GM12878 (cell line): ENCODE results near the gene RABEP2. TPM values are rescaled to one million over a fixed set of nuclear protein-coding genes. Genes with fewer than 3 reads are reported as not detected.
"Not testable (repeated sequence)": the region's sequence is repeated elsewhere in the genome, so short reads cannot be mapped to it uniquely, and the experiment has no call there.

Experiments
- ATAC-seq: fragments of 200-7000 bp; cut with Tn5 transposase; 3 replicates; pipeline ENCODE4 v1.9.1; 2020; ENCODE audit warnings: mild to moderate bottlenecking, moderate library complexity
- BruUV-seq: library from RNA; stranded (reverse); fragments of 400-500 nt; replicated peaks from 2 replicates; lab custom pipeline; 2021; lab: Mats Ljungman, UMichigan
- CTCF ChIA-PET: fragments of 300-600 bp; sonication (Branson Sonifier 250); formaldehyde crosslinking; extraction: SDS; loops from one replicate; lab custom pipeline; 2021; ENCODE audit warnings: inconsistent platforms; lab: Yijun Ruan, JAX
- POLR2A ChIA-PET: fragments of 350-600 bp; formaldehyde crosslinking; extraction: SDS; loops from one replicate; lab custom pipeline; 2021; ENCODE audit warnings: inconsistent platforms; lab: Charles Lee
- RAD21 ChIA-PET: fragments of 300-600 bp; sonication (Branson Sonifier 250); formaldehyde crosslinking; loops from one replicate; lab custom pipeline; 2023; ENCODE audit warnings: antibody characterized with exemption; ENCODE audit not compliant: unreplicated experiment; lab: Charles Lee
- SMC1A ChIA-PET: fragments of 300-600 bp; sonication (Branson Sonifier 250); formaldehyde crosslinking; loops from one replicate; lab custom pipeline; 2023; ENCODE audit not compliant: unreplicated experiment, uncharacterized antibody; lab: Charles Lee
- DNase-seq: peaks from one replicate; pipeline ENCODE4 v3.0.0-alpha.2; 2011; ENCODE audit warnings: low read depth, low spot score
- FAIRE-seq: peaks from 3 replicates; lab custom pipeline; 2011; peaks lifted over from hg19 to GRCh38; lab: Jason Lieb, UNC
- H2AFZ ChIP-seq: 2 replicates; pipeline ENCODE4 v1.6.0; 2011; ENCODE audit warnings: low read depth, low read length, control low read depth; ENCODE audit not compliant: control insufficient read depth
- H3K27ac ChIP-seq: 2 replicates; pipeline ENCODE4 v1.5.1; 2011; ENCODE audit warnings: control low read depth; ENCODE audit not compliant: control insufficient read depth, insufficient read depth
- H3K27me3 ChIP-seq, 2 experiments: replicated peaks in 1 of 2; 2 replicates each; pipeline versions ENCODE4 v1.6.0 to v1.6.1; 2011; ENCODE audit warnings: low read length in 1 of 2; ENCODE audit not compliant: control insufficient read depth in 2 of 2, insufficient read depth in 2 of 2
- H3K36me3 ChIP-seq, 2 experiments: 2 replicates each; pipeline ENCODE4 v1.5.1; 2011; ENCODE audit warnings: low read length in 1 of 2; ENCODE audit not compliant: control insufficient read depth in 2 of 2, insufficient read depth in 2 of 2
- H3K4me1 ChIP-seq: 2 replicates; pipeline ENCODE4 v1.6.1; 2011; ENCODE audit warnings: mild to moderate bottlenecking, low read length, moderate library complexity, mixed read lengths; ENCODE audit not compliant: control insufficient read depth, insufficient read depth
- H3K4me2 ChIP-seq: 2 replicates; pipeline ENCODE4 v1.6.0; 2011; ENCODE audit warnings: control low read depth; ENCODE audit not compliant: control insufficient read depth, insufficient read depth
- H3K4me3 ChIP-seq: fragments of 200-600 bp; sonication (generic); 2 replicates; pipeline ENCODE4 v1.5.1; 2016
- H3K79me2 ChIP-seq: 2 replicates; pipeline ENCODE4 v1.6.0; 2011; ENCODE audit warnings: low read length; ENCODE audit not compliant: control insufficient read depth, insufficient read depth
- H3K9ac ChIP-seq: 2 replicates; pipeline ENCODE4 v1.8.0; 2011; ENCODE audit warnings: low read length, control low read depth, mixed read lengths; ENCODE audit not compliant: control insufficient read depth, insufficient read depth
- H3K9me3 ChIP-seq: replicated peaks from 3 replicates; pipeline ENCODE4 v1.5.1; 2011; ENCODE audit warnings: mild to moderate bottlenecking, low read length; ENCODE audit not compliant: control insufficient read depth, insufficient read depth
- H4K20me1 ChIP-seq: 2 replicates; pipeline ENCODE4 v1.6.0; 2011; ENCODE audit not compliant: control insufficient read depth, insufficient read depth
- BCL3 ChIP-seq: IDR thresholded peaks from 2 replicates; pipeline ENCODE4 v1.6.1; 2011; ENCODE audit warnings: borderline replicate concordance, low read depth, mild to moderate bottlenecking, moderate library complexity, low read length; ENCODE audit not compliant: insufficient read depth, poor library complexity, severe bottlenecking
- CHD2 ChIP-seq: IDR thresholded peaks from 2 replicates; pipeline ENCODE4 v1.6.1; 2011; ENCODE audit warnings: low read depth, low read length, improper control_type of control experiment, borderline replicate concordance
- IRF5 ChIP-seq: fragments of 450-650 bp; IDR thresholded peaks from 2 replicates; pipeline ENCODE4 v1.6.1; 2017; ENCODE audit warnings: borderline replicate concordance
- JUND ChIP-seq: IDR thresholded peaks from 2 replicates; pipeline ENCODE4 v1.6.1; 2012; ENCODE audit warnings: low read depth, mild to moderate bottlenecking, low read length, improper control_type of control experiment, moderate library complexity
- LARP7 ChIP-seq: fragments of 450-650 bp; IDR thresholded peaks from 2 replicates; pipeline ENCODE4 v1.6.1; 2017; ENCODE audit warnings: mild to moderate bottlenecking
- MYB ChIP-seq: fragments of 150-350 bp; IDR thresholded peaks from 2 replicates; pipeline ENCODE4 v1.6.1; 2014; ENCODE audit warnings: mild to moderate bottlenecking, low read depth, low read length, borderline replicate concordance
- NFYB ChIP-seq: IDR thresholded peaks from 2 replicates; pipeline ENCODE4 v1.6.1; 2011; ENCODE audit warnings: low read depth, mild to moderate bottlenecking, low read length, improper control_type of control experiment, moderate library complexity; ENCODE audit not compliant: insufficient read depth
- POLR2A ChIP-seq: IDR thresholded peaks from 2 replicates; pipeline ENCODE4 v1.6.1; 2011; ENCODE audit warnings: low read depth, mild to moderate bottlenecking, low read length
- SRF ChIP-seq, 2 experiments: IDR thresholded peaks; 2 replicates each; pipeline ENCODE4 v1.6.1; 2011; ENCODE audit warnings: low read depth in 2 of 2, low read length in 2 of 2, mild to moderate bottlenecking in 1 of 2, moderate library complexity in 1 of 2
- TBL1XR1 ChIP-seq: IDR thresholded peaks from 2 replicates; pipeline ENCODE4 v1.6.1; 2012; ENCODE audit warnings: low read depth, low read length, improper control_type of control experiment
- whole genome bisulfite sequencing: methylation state at CpG from one replicate; pipeline ENCODE4 v1.1.6; 2016; ENCODE audit warnings: low lambda C conversion rate; ENCODE audit not compliant: insufficient replicate concordance, insufficient coverage; ENCODE audit errors: missing lambda C conversion rate; 5-methylcytosine and 5-hydroxymethylcytosine counted together
- in situ Hi-C: fragments of 300-500 bp; cut with MboI; formaldehyde crosslinking; loops from 9 replicates; pipeline ENCODE4 v1.14.3; 2018; ENCODE audit warnings: mixed read lengths
- intact Hi-C: fragments of 100-400 bp; cut with micrococcal nuclease; formaldehyde crosslinking; loops from one replicate; pipeline ENCODE4 v1.14.2; 2022; ENCODE audit not compliant: unreplicated experiment
- polyA plus RNA-seq, 11 experiments: library from polyadenylated mRNA; depleted of rRNA in 4 of 11; unstranded in 6 of 11; stranded (reverse) in 5 of 11; fragments of >200 nt; fragmentation: Nextera tagmentation in 4 of 11; fragmentation: Illumina TruSeq in 1 of 11; extraction: Ambion mirVana in 4 of 11; extraction: Trizol in 1 of 11; gene quantifications; 1 replicate in 1 of 11; 2 replicates in 10 of 11; pipeline versions ENCODE4 v1.2.1 to v1.2.3, GENCODE V29; 2011 to 2016; ENCODE audit warnings: inconsistent platforms in 2 of 11, missing spikeins in 2 of 11, low read depth in 1 of 11
- total RNA-seq, 4 experiments: library from RNA; depleted of rRNA in 3 of 4; stranded (reverse); fragments of >200 nt in 3 of 4; fragmentation: Illumina TruSeq in 1 of 4; extraction: Trizol in 1 of 4; gene quantifications; 2 replicates each; pipeline versions ENCODE4 v1.2.1 to v1.2.3, GENCODE V29; 2013 to 2021

Gene RABEP2
- total and polyA plus RNA-seq, 10 of the 15 experiments (the other 5 are each of a cell fraction or from before 2014, with no cell fraction given): 0.47 to 33.2 (median 18.6) TPM

- SMC1A ChIA-PET, H3K36me3 ChIP-seq, DNase-seq, H2AFZ ChIP-seq, H3K4me3 ChIP-seq, intact Hi-C loops, BruUV-seq, FAIRE-seq, H3K4me2 ChIP-seq, ATAC-seq, H3K27ac ChIP-seq, H3K27me3 ChIP-seq, H3K9me3 ChIP-seq, H3K79me2 ChIP-seq, H3K4me1 ChIP-seq, H3K9ac ChIP-seq, RAD21 ChIA-PET, H4K20me1 ChIP-seq, in situ Hi-C loops: not testable (repeated sequence)
- ChIA-PET CTCF (interaction anchor here (1.8 kb wide), 1 partner anchor 8 kb away, joined by 10 read pairs; no protein-coding TSS in a partner anchor), POLR2A (interaction anchor here (0.6 kb wide), 1 partner anchor 888 kb away, joined by 3 read pairs; no protein-coding TSS in a partner anchor)
- WGBS: 74% methylated on average over 2 of the region's 2 CpGs
Observed at GRCh38 chr16:28969696-28970095, 44.7 kb upstream of the RABEP2 start.

GRCh38 chr16:28967156-28967555 lies 42.1 kb upstream of the RABEP2 start:
- H2AFZ ChIP-seq: no peak overlapping the region
- H3K4me1 ChIP-seq: no peaks in the 10 kb centered on the region
- H3K9ac ChIP-seq: no peak overlapping the region
- intact Hi-C loops: no loop called here
- no peaks in the 10 kb centered on the region for H3K27me3 ChIP-seq
- H3K27ac ChIP-seq: no peak overlapping the region
- BruUV-seq: no TSS peak
- no peak for TF ChIP-seq TBL1XR1
- no peak for TF ChIP-seq IRF5
- TF ChIP-seq LARP7: no peak
- no peak for TF ChIP-seq BCL3
- TF ChIP-seq NFYB: no peak
- TF ChIP-seq MYB: no peak
- TF ChIP-seq SRF (IDR thresholded peaks at IDR 0.05; ENCODE audit: low read depth in 2 of 2, low read length in 2 of 2): no peak
- no peak for TF ChIP-seq CHD2
- no peak for TF ChIP-seq POLR2A
- TF ChIP-seq JUND: no peak
- ATAC-seq (no peak), DNase-seq (no peak), FAIRE-seq (no peak)
- no peak overlapping the region for H3K4me2 ChIP-seq
- no peaks in the 10 kb centered on the region for H3K9me3 ChIP-seq
- POLR2A ChIA-PET: no interaction called here
- WGBS: 85% methylated on average over 4 of the region's 4 CpGs
- H3K4me3 ChIP-seq: no peak overlapping the region
- in situ Hi-C loops: no loop called here
- CTCF ChIA-PET: interaction anchor here (1.1 to 1.6 kb wide), 2 partner anchors 22 to 105 kb away, joined by 3 to 4 read pairs; no protein-coding TSS in a partner anchor
- peaks cover 8 to 20% of the 10 kb centered on the region in 2 experiments for H3K36me3 ChIP-seq
- RAD21 ChIA-PET: no interaction called here
- H4K20me1 ChIP-seq: no peaks in the 10 kb centered on the region
- SMC1A ChIA-PET: no interaction called here
- no peaks in the 10 kb centered on the region for H3K79me2 ChIP-seq
